H1 (cell line): ENCODE data around the gene TACSTD2. TPM values are rescaled to one million over a fixed set of nuclear protein-coding genes. Genes with fewer than 3 reads are reported as not detected.

Source experiments
- CTCF ChIA-PET: fragments of 300-600 bp; sonication (Branson Sonifier 250); formaldehyde crosslinking; loops from one replicate; lab custom pipeline; 2021; ENCODE audit not compliant: partially characterized antibody; lab: Charles Lee
- POLR2A ChIA-PET: fragments of 300-600 bp; sonication (Branson Sonifier 250); formaldehyde crosslinking; loops from one replicate; lab custom pipeline; 2021; ENCODE audit warnings: inconsistent platforms; ENCODE audit not compliant: partially characterized antibody; lab: Charles Lee
- DNase-seq, 2 experiments: peaks; one replicate each; pipeline versions ENCODE4 v3.0.0 to v3.0.0-alpha.2; 2010 to 2022; ENCODE audit warnings: low spot score in 2 of 2, low read depth in 1 of 2, mixed read lengths in 1 of 2
- FAIRE-seq: peaks from 2 replicates; lab custom pipeline; 2011; peaks lifted over from hg19 to GRCh38; lab: Jason Lieb, UNC
- H2AFZ ChIP-seq: 2 replicates; pipeline ENCODE4 v1.8.1; 2012; ENCODE audit warnings: low read length, inconsistent platforms
- H2AK5ac ChIP-seq: 2 replicates; pipeline ENCODE4 v1.6.1; 2013; ENCODE audit warnings: low read depth, low read length
- H2BK120ac ChIP-seq: replicated peaks from 2 replicates; pipeline ENCODE3; 2013; ENCODE audit warnings: low read depth, low read length, inconsistent platforms
- H2BK12ac ChIP-seq: 2 replicates; pipeline ENCODE4 v1.6.1; 2013; ENCODE audit warnings: low read depth, low read length
- H2BK15ac ChIP-seq: 2 replicates; pipeline ENCODE4 v1.6.1; 2013; ENCODE audit warnings: low read length
- H2BK20ac ChIP-seq: 2 replicates; pipeline ENCODE4 v1.6.1; 2013; ENCODE audit warnings: low read length
- H2BK5ac ChIP-seq: 2 replicates; pipeline ENCODE4 v1.6.1; 2013; ENCODE audit warnings: low read depth, low read length
- H3K14ac ChIP-seq: 2 replicates; pipeline ENCODE4 v1.6.1; 2013; ENCODE audit warnings: inconsistent platforms; ENCODE audit not compliant: insufficient read length
- H3K18ac ChIP-seq: 2 replicates; pipeline ENCODE4 v1.6.1; 2013; ENCODE audit warnings: low read length; ENCODE audit errors: extremely low read depth
- H3K23ac ChIP-seq: 2 replicates; pipeline ENCODE4 v1.6.1; 2013; ENCODE audit warnings: inconsistent platforms; ENCODE audit not compliant: insufficient read length
- H3K23me2 ChIP-seq: 2 replicates; pipeline ENCODE4 v1.6.1; 2013; ENCODE audit warnings: low read depth, low read length
- H3K27ac ChIP-seq: 2 replicates; pipeline ENCODE4 v1.6.1; 2011; ENCODE audit warnings: low read depth, low read length, inconsistent platforms
- H3K27me3 ChIP-seq, 4 experiments: replicated peaks in 1 of 4; 1 replicate in 1 of 4; 2 replicates in 3 of 4; pipeline versions ENCODE4 v1.6.1 to v1.8.1; 2011 to 2013; ENCODE audit warnings: low read length in 3 of 4, mild to moderate bottlenecking in 3 of 4, inconsistent platforms in 2 of 4, mixed read lengths in 2 of 4, moderate library complexity in 1 of 4; ENCODE audit not compliant: control insufficient read depth in 3 of 4, insufficient read depth in 3 of 4; ENCODE audit errors: extremely low read depth in 1 of 4
- H3K36me3 ChIP-seq, 4 experiments: 2 replicates each; pipeline versions ENCODE4 v1.6.1 to v1.8.1; 2011 to 2013; ENCODE audit warnings: mild to moderate bottlenecking in 4 of 4, low read length in 3 of 4, moderate library complexity in 2 of 4, control low read depth in 1 of 4, inconsistent platforms in 1 of 4; ENCODE audit not compliant: insufficient read depth in 4 of 4, control insufficient read depth in 2 of 4
- H3K4ac ChIP-seq: replicated peaks from 2 replicates; pipeline ENCODE3; 2013; ENCODE audit warnings: low read length, low read depth, mixed read lengths, inconsistent platforms; ENCODE audit not compliant: insufficient read length
- H3K4me1 ChIP-seq, 4 experiments: replicated peaks in 1 of 4; 1 replicate in 1 of 4; 2 replicates in 3 of 4; pipeline versions ENCODE4 v1.6.1 to v1.8.1; 2011 to 2013; ENCODE audit warnings: low read length in 3 of 4, inconsistent platforms in 2 of 4, mixed read lengths in 1 of 4; ENCODE audit not compliant: insufficient read depth in 4 of 4, control insufficient read depth in 3 of 4
- H3K4me2 ChIP-seq, 2 experiments: 2 replicates each; pipeline versions ENCODE4 v1.6.1 to v1.8.1; 2011 to 2013; ENCODE audit warnings: low read depth in 2 of 2, low read length in 2 of 2, control low read depth in 1 of 2, inconsistent platforms in 1 of 2, mild to moderate bottlenecking in 1 of 2; ENCODE audit not compliant: insufficient read depth in 1 of 2
- H3K4me3 ChIP-seq, 4 experiments: fragments of 200-600, 300-600 bp in 1 of 4; sonication (generic), shearing (Covaris generic), sonication (Bioruptor Twin) in 1 of 4; 2 replicates each; pipeline versions ENCODE4 v1.5.1 to v1.8.1; 2011 to 2016; ENCODE audit warnings: low read length in 4 of 4, low read depth in 3 of 4, control low read depth in 2 of 4, inconsistent platforms in 2 of 4, mild to moderate bottlenecking in 2 of 4, mixed read lengths in 1 of 4, moderate library complexity in 1 of 4; ENCODE audit not compliant: insufficient read depth in 2 of 4; ENCODE audit errors: extremely low read depth in 1 of 4
- H3K56ac ChIP-seq: replicated peaks from 2 replicates; pipeline ENCODE3; 2013; ENCODE audit warnings: low read depth, mild to moderate bottlenecking, mixed read lengths, low read length, inconsistent platforms; ENCODE audit not compliant: insufficient read length
- H3K79me1 ChIP-seq: 2 replicates; pipeline ENCODE4 v1.6.1; 2013; ENCODE audit warnings: low read depth, low read length, control low read depth
- H3K79me2 ChIP-seq, 2 experiments: 2 replicates each; pipeline versions ENCODE4 v1.6.1 to v1.8.1; 2012 to 2013; ENCODE audit warnings: low read length in 2 of 2, mild to moderate bottlenecking in 2 of 2, inconsistent platforms in 1 of 2; ENCODE audit not compliant: insufficient read depth in 2 of 2, control insufficient read depth in 1 of 2
- H3K9ac ChIP-seq, 4 experiments: replicated peaks in 1 of 4; 1 replicate in 1 of 4; 2 replicates in 3 of 4; pipeline versions ENCODE4 v1.6.1 to v1.8.1; 2011 to 2013; ENCODE audit warnings: low read depth in 3 of 4, low read length in 3 of 4, control low read depth in 2 of 4, mild to moderate bottlenecking in 2 of 4, moderate library complexity in 2 of 4, inconsistent platforms in 1 of 4; ENCODE audit errors: extremely low read depth in 1 of 4
- H3K9me3 ChIP-seq, 2 experiments: 2 replicates each; pipeline versions ENCODE4 v1.6.1 to v1.8.1; 2012 to 2013; ENCODE audit warnings: mild to moderate bottlenecking in 2 of 2, moderate library complexity in 2 of 2, control low read depth in 1 of 2, inconsistent platforms in 1 of 2, low read depth in 1 of 2, low read length in 1 of 2, mixed read lengths in 1 of 2; ENCODE audit not compliant: insufficient read depth in 2 of 2
- H4K20me1 ChIP-seq, 2 experiments: replicated peaks in 1 of 2; 2 replicates each; pipeline versions ENCODE3 to v1.8.1; 2011 to 2013; ENCODE audit warnings: inconsistent platforms in 2 of 2, low read length in 2 of 2, mild to moderate bottlenecking in 1 of 2; ENCODE audit not compliant: insufficient read depth in 2 of 2, control insufficient read depth in 1 of 2
- H4K5ac ChIP-seq: 2 replicates; pipeline ENCODE4 v1.6.1; 2013; ENCODE audit warnings: low read length, low read depth, mixed read lengths, inconsistent platforms; ENCODE audit not compliant: insufficient read length
- H4K8ac ChIP-seq: 2 replicates; pipeline ENCODE4 v1.8.0; 2013; ENCODE audit warnings: mild to moderate bottlenecking, moderate library complexity, low read length, inconsistent platforms; ENCODE audit not compliant: insufficient read depth; ENCODE audit errors: extremely low read depth
- H4K91ac ChIP-seq: replicated peaks from 2 replicates; pipeline ENCODE3; 2013; ENCODE audit warnings: low read length, mixed read lengths, inconsistent platforms; ENCODE audit not compliant: insufficient read length
- BRCA1 ChIP-seq: IDR thresholded peaks from 2 replicates; pipeline ENCODE4 v1.6.1; 2012; ENCODE audit warnings: low read depth, low read length, improper control_type of control experiment
- GTF2F1 ChIP-seq: IDR thresholded peaks from 2 replicates; pipeline ENCODE4 v1.6.1; 2012; ENCODE audit warnings: low read depth, low read length, improper control_type of control experiment, borderline replicate concordance
- HDAC2 ChIP-seq, 2 experiments: fragments of 300-600 bp in 1 of 2; sonication (generic) in 1 of 2; IDR thresholded peaks; 2 replicates each; pipeline ENCODE4 v1.6.1; 2011 to 2012; ENCODE audit warnings: low read depth in 2 of 2, low read length in 2 of 2, mild to moderate bottlenecking in 2 of 2, moderate library complexity in 2 of 2, borderline replicate concordance in 1 of 2, inconsistent platforms in 1 of 2
- KDM1A ChIP-seq: fragments of 200-600, 300-600 bp; sonication (generic); IDR thresholded peaks from 2 replicates; pipeline ENCODE4 v1.7.1; 2016; ENCODE audit warnings: mild to moderate bottlenecking, low read length, borderline replicate concordance
- POLR2AphosphoS5 ChIP-seq: IDR thresholded peaks from 2 replicates; pipeline ENCODE4 v1.6.1; 2011; ENCODE audit warnings: low read depth, low read length
- RAD21 ChIP-seq, 2 experiments: IDR thresholded peaks in 1 of 2; conservative IDR thresholded peaks in 1 of 2; 2 replicates each; pipeline ENCODE4 v1.6.1; 2011; ENCODE audit warnings: low read depth in 2 of 2, low read length in 2 of 2, improper control_type of control experiment in 1 of 2, inconsistent platforms in 1 of 2, mild to moderate bottlenecking in 1 of 2, moderate library complexity in 1 of 2
- RFX5 ChIP-seq: IDR thresholded peaks from 2 replicates; pipeline ENCODE4 v1.6.1; 2011; ENCODE audit warnings: low read depth, low read length, improper control_type of control experiment, borderline replicate concordance
- RXRA ChIP-seq: IDR thresholded peaks from 2 replicates; pipeline ENCODE4 v1.6.1; 2011; ENCODE audit warnings: low read depth, mild to moderate bottlenecking, low read length, moderate library complexity; ENCODE audit not compliant: insufficient read depth
- SP2 ChIP-seq: IDR thresholded peaks from 2 replicates; pipeline ENCODE4 v1.6.1; 2012; ENCODE audit warnings: mild to moderate bottlenecking, low read length, inconsistent platforms
- TAF1 ChIP-seq: IDR thresholded peaks from 2 replicates; pipeline ENCODE4 v1.6.1; 2011; ENCODE audit warnings: mild to moderate bottlenecking, low read depth, low read length
- YY1 ChIP-seq: IDR thresholded peaks from 2 replicates; pipeline ENCODE4 v1.6.1; 2011; ENCODE audit warnings: low read depth, mild to moderate bottlenecking, low read length
- WGBS, 2 experiments: shearing (Covaris generic) in 1 of 2; methylation state at CpG; one replicate each; pipeline versions ENCODE4 v1.1.6 to v1.1.7; 2013 to 2015; ENCODE audit warnings: low lambda C conversion rate in 2 of 2, mixed read lengths in 2 of 2, inconsistent platforms in 1 of 2, low coverage in 1 of 2, missing lambda C conversion rate in 1 of 2; ENCODE audit not compliant: insufficient replicate concordance in 2 of 2, insufficient coverage in 1 of 2, insufficient read length in 1 of 2; ENCODE audit errors: extremely low coverage in 1 of 2, missing lambda C conversion rate in 1 of 2; 5-methylcytosine and 5-hydroxymethylcytosine counted together
- polyA plus RNA-seq, 7 experiments: library from polyadenylated mRNA; depleted of rRNA in 3 of 7; stranded (reverse) in 5 of 7; unstranded in 2 of 7; fragments of >200 nt in 5 of 7; fragments of 200-250 nt in 2 of 7; gene quantifications; 1 replicate in 5 of 7; 2 replicates in 1 of 7; 4 replicates in 1 of 7; pipeline versions ENCODE4 v1.2.1 to v1.2.3, GENCODE V29; 2011 to 2013; ENCODE audit warnings: missing spikeins in 2 of 7, mixed read lengths in 2 of 7
- total RNA-seq: library from RNA; stranded (reverse); fragmentation: NEBNext Ultra II Directional; extraction: Animal tissue kit (Norgen Biotek cat#: 25700); gene quantifications from 2 replicates; pipeline ENCODE4 v1.2.1, GENCODE V29; 2021
- TF ChIP-seq, protein P1 (sequence below): IDR thresholded peaks from 2 replicates; pipeline ENCODE4 v1.6.1; 2011; ENCODE audit warnings: low read length, improper control_type of control experiment

The TACSTD2 gene
- total and polyA plus RNA-seq, 2 of the 8 experiments (the other 6 are each of a cell fraction or from before 2014, with no cell fraction given), result 0.76 to 0.85 TPM

DNA sequence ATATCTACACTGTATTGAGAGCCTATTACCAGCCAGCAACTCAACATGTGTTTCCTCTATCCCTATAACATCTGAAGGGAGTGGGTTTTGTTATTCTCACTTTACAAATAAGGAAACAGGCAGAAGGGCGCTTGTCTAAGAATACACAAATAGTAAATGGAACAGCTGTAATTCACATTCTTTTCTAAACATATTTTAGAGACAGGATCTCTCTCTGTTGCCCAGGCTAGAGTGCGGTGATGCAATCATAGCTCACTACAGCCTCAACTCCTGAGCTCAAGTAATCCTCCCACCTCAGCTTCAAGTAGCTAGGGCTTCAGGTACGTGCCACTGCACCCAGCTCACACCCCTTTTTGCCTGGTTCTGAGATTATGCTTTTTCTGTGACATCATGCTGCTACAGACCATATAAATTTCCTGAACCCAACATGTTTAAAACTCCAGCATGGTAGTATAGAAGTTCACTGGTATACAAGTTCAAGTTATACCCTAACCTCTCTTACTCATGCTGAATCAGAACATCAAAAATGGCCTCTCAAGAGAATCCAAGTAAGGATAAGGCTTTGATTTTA is 8.6 kb upstream of the TACSTD2 start:
- H3K36me3 ChIP-seq, result no peaks in the 10 kb centered on the region
- no peak overlapping the region for H3K4ac ChIP-seq
- no peak overlapping the region for H2BK20ac ChIP-seq
- no peak overlapping the region for H2BK12ac ChIP-seq
- H3K18ac ChIP-seq, result no peak overlapping the region
- ChIA-PET POLR2A (no interaction called here), CTCF (interaction anchor here (1.0 to 1.8 kb wide), 2 partner anchors 66 to 70 kb away, joined by 4 to 5 read pairs; no protein-coding TSS in a partner anchor)
- no peak overlapping the region for H3K27ac ChIP-seq
- no peak overlapping the region for H2AK5ac ChIP-seq
- no peak overlapping the region for H4K8ac ChIP-seq
- H3K56ac ChIP-seq, result no peak overlapping the region
- no peak overlapping the region for H3K4me3 ChIP-seq
- no peak overlapping the region for H4K91ac ChIP-seq
- no peak for FAIRE-seq
- no peak overlapping the region for H2BK120ac ChIP-seq
- H3K23ac ChIP-seq, result no peak overlapping the region
- H2BK5ac ChIP-seq, result no peak overlapping the region
- no peak overlapping the region for H2BK15ac ChIP-seq
- no peak overlapping the region for H2AFZ ChIP-seq
- no peak for DNase-seq
- H3K9me3 ChIP-seq, result no peaks in the 10 kb centered on the region
- H4K20me1 ChIP-seq, result no peaks in the 10 kb centered on the region
- no peak overlapping the region for H3K4me2 ChIP-seq
- H4K5ac ChIP-seq, result no peak overlapping the region
- WGBS, 2 experiments, result 73% methylated on average over 3 of the region's 3 CpGs; no CpG with 5 or more reads in 1 of the 2 experiments
- H3K27me3 ChIP-seq, result no peaks in the 10 kb centered on the region
- H3K9ac ChIP-seq, result no peak overlapping the region
- no peaks in the 10 kb centered on the region for H3K4me1 ChIP-seq
- no peaks in the 10 kb centered on the region for H3K23me2 ChIP-seq
- H3K14ac ChIP-seq, result no peak overlapping the region
- H3K79me2 ChIP-seq, result no peaks in the 10 kb centered on the region
- H3K79me1 ChIP-seq, result no peaks in the 10 kb centered on the region
- TF ChIP-seq RAD21 (IDR thresholded peaks at IDR 0.05 in 1 of 2, conservative IDR thresholded peaks at IDR 0.05 in 1 of 2; ENCODE audit: low read depth in 2 of 2, low read length in 2 of 2) (no peak), BRCA1 (no peak), RFX5 (no peak), KDM1A (no peak), YY1 (no peak), HDAC2 (IDR thresholded peaks at IDR 0.05; ENCODE audit: borderline replicate concordance in 1 of 2, low read depth in 2 of 2, low read length in 2 of 2) (no peak), POLR2AphosphoS5 (no peak), RXRA (no peak), TAF1 (no peak), GTF2F1 (no peak), SP2 (no peak)
- TF ChIP-seq, protein P1, sequence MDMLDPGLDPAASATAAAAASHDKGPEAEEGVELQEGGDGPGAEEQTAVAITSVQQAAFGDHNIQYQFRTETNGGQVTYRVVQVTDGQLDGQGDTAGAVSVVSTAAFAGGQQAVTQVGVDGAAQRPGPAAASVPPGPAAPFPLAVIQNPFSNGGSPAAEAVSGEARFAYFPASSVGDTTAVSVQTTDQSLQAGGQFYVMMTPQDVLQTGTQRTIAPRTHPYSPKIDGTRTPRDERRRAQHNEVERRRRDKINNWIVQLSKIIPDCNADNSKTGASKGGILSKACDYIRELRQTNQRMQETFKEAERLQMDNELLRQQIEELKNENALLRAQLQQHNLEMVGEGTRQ, result no peak
